Endothelial cell (in vitro differentiated cells): ENCODE data around the gene KIF16B. TPM values are rescaled to one million over a fixed set of nuclear protein-coding genes. Genes with fewer than 3 reads are reported as not detected.
"Not testable (repeated sequence)": the region's sequence is repeated elsewhere in the genome, so short reads cannot be mapped to it uniquely, and the experiment has no call there.

Experiments
- DNase-seq: peaks from one replicate; pipeline ENCODE4 v3.0.0; 2021; ENCODE audit warnings: low spot score
- H3K27ac Mint-ChIP-seq: one replicate; pipeline ENCODE4 v1.8.0; 2021; ENCODE audit warnings: mixed read lengths, inconsistent platforms; ENCODE audit not compliant: unreplicated experiment
- H3K27me3 Mint-ChIP-seq: one replicate; pipeline ENCODE4 v1.8.0; 2021; ENCODE audit warnings: mild to moderate bottlenecking, moderate library complexity, mixed read lengths, inconsistent platforms; ENCODE audit not compliant: unreplicated experiment
- H3K36me3 Mint-ChIP-seq: one replicate; pipeline ENCODE4 v1.8.0; 2021; ENCODE audit warnings: mild to moderate bottlenecking, low read depth, mixed read lengths, inconsistent platforms; ENCODE audit not compliant: unreplicated experiment
- H3K4me1 Mint-ChIP-seq: one replicate; pipeline ENCODE4 v1.8.0; 2021; ENCODE audit warnings: mild to moderate bottlenecking, mixed read lengths, inconsistent platforms; ENCODE audit not compliant: unreplicated experiment
- H3K4me3 Mint-ChIP-seq: one replicate; pipeline ENCODE4 v1.8.0; 2021; ENCODE audit warnings: mild to moderate bottlenecking, mixed read lengths, inconsistent platforms; ENCODE audit not compliant: unreplicated experiment
- H3K9me3 Mint-ChIP-seq: one replicate; pipeline ENCODE4 v1.8.0; 2021; ENCODE audit warnings: mixed read lengths, inconsistent platforms; ENCODE audit not compliant: unreplicated experiment
- total RNA-seq: library from RNA; stranded (reverse); fragmentation: NEBNext Ultra II Directional; extraction: Animal tissue kit (Norgen Biotek cat#: 25700); gene quantifications from one replicate; pipeline ENCODE4 v1.2.1, GENCODE V29; 2021; ENCODE audit not compliant: unreplicated experiment
- TF ChIP-seq, protein P1 (sequence below): fragments of 200-600 bp; sonication (generic); IDR thresholded peaks from one replicate; pipeline ENCODE4 v1.5.0; 2021; ENCODE audit warnings: antibody characterized with exemption; ENCODE audit not compliant: unreplicated experiment

The KIF16B gene
- total RNA-seq, 1 donor from 2014 or later, result 10.5 TPM

DNA sequence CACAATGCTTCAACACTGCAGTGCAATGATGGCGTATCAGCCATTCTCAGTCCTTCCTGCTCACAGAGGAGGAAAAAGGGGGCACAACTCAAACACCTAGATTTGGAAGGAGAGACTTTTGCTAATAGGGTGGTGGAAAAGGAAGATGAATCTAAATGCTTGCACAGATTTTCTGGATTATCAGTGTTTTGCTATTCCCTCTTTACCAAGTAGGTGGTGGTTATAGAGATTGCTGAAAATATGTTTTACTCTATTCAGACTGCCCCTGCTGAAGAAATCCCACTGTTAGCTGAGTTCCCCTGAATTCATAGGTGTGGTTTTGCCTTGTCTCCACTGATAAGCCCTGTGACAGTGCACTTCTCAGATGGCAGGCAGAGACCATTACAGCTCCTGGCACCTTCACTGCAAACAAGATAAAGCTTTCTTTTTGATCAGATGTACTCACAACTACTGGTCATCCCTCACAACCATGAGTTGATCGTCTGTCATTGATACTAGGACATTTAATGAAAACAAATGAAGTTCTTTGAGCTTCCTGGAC lies 311.4 kb downstream of the KIF16B start:
- Mint-ChIP-seq H3K4me1 (peaks cover 33% of the 10 kb centered on the region), H3K4me3 (no peak overlapping the region), H3K27me3 (peaks cover 13% of the 10 kb centered on the region), H3K9me3 (peaks cover 10% of the 10 kb centered on the region), H3K36me3 (peaks cover 18% of the 10 kb centered on the region), H3K27ac (no peak overlapping the region)
- no peak for DNase-seq
- TF ChIP-seq, protein P1, sequence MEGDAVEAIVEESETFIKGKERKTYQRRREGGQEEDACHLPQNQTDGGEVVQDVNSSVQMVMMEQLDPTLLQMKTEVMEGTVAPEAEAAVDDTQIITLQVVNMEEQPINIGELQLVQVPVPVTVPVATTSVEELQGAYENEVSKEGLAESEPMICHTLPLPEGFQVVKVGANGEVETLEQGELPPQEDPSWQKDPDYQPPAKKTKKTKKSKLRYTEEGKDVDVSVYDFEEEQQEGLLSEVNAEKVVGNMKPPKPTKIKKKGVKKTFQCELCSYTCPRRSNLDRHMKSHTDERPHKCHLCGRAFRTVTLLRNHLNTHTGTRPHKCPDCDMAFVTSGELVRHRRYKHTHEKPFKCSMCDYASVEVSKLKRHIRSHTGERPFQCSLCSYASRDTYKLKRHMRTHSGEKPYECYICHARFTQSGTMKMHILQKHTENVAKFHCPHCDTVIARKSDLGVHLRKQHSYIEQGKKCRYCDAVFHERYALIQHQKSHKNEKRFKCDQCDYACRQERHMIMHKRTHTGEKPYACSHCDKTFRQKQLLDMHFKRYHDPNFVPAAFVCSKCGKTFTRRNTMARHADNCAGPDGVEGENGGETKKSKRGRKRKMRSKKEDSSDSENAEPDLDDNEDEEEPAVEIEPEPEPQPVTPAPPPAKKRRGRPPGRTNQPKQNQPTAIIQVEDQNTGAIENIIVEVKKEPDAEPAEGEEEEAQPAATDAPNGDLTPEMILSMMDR, result no peak

DNA sequence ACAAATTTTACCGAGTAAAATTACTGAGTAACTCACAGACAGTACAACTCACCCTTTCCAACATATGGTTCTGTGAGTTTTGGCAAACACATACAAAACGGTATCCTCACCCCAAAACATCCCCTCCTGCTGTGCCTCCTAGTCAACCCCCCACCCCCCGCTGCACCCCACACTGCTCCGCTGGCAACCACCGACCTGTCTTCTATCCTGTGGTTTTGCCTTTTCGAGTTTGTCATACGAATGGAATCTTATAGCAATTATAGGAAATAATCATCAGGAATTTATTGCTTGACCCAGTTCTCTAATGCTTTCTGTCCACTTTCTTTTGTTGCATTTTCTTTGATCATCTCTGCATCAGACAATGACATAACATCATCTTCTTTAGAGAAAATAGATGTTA lies 312.3 kb downstream of the KIF16B start:
- Mint-ChIP-seq H3K9me3 (peaks cover 7% of the 10 kb centered on the region), H3K36me3 (peaks cover 11% of the 10 kb centered on the region), H3K4me1 (peaks cover 33% of the 10 kb centered on the region), H3K27ac (no peak overlapping the region), H3K4me3 (no peak overlapping the region), H3K27me3 (peaks cover 12% of the 10 kb centered on the region)
- TF ChIP-seq, protein P1, result no peak
- DNase-seq, result no peak

GRCh38 chr20:16260133-16260532 lies 313.1 kb downstream of the KIF16B start:
- not testable (repeated sequence) for H3K9me3 Mint-ChIP-seq, H3K4me3 Mint-ChIP-seq, H3K36me3 Mint-ChIP-seq, H3K27ac Mint-ChIP-seq, DNase-seq
- H3K4me1 Mint-ChIP-seq, result peaks cover 31% of the 10 kb centered on the region
- H3K27me3 Mint-ChIP-seq, result peaks cover 11% of the 10 kb centered on the region

DNA sequence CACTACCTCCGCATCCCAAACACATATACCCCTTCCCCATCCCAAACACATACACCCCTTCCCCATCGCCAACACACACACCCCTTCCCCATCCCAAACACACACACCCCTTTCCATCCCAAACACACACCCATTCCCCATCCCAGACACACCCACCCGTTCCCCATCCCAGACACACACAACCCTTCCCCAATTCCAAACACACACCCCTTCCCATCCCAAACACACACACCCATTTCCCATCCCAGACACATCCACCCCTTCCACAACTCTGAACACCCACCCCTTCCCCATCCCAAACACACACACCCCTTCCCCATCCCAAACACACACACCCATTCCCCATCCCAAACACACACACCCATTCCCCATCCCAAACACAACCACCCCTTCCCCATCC lies 314.5 kb downstream of the KIF16B start:
- TF ChIP-seq, protein P1, result no peak
- H3K27me3 Mint-ChIP-seq, result peaks cover 7% of the 10 kb centered on the region
- H3K4me1 Mint-ChIP-seq, result peaks cover 28% of the 10 kb centered on the region
- no peak for DNase-seq
- H3K9me3 Mint-ChIP-seq, result no peaks in the 10 kb centered on the region
- no peak overlapping the region for H3K27ac Mint-ChIP-seq
- H3K36me3 Mint-ChIP-seq, result peaks cover 5% of the 10 kb centered on the region
- no peak overlapping the region for H3K4me3 Mint-ChIP-seq

DNA sequence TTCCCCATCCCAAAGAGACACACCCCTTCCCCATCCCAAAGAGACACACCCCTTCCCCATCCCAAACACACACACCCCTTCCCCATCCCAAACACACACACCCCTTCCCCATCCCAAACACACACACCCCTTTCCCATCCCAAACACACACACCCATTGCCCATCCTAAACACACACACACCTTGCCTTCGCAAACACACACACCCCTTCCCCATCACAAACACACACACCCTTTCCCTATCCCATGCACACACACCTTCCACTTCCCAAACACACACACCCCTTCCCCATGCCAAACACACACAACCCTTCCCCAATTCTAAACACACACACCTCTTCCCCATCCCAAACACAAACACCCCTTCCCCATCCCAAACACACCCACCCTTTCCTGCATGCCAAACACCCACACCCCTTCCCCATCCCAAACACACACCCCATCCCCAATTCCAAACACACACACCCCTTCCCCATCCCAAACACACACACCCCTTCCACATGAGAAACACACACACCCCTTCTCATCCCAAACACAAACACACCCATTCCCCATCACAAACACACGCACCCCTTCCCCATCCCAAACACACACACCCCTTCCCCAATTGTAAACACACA lies 315.3 kb downstream of the KIF16B start:
- peaks cover 5% of the 10 kb centered on the region for H3K36me3 Mint-ChIP-seq
- H3K27ac Mint-ChIP-seq, result no peak overlapping the region
- TF ChIP-seq, protein P1, result no peak
- H3K4me1 Mint-ChIP-seq, result peaks cover 21% of the 10 kb centered on the region
- no peak overlapping the region for H3K4me3 Mint-ChIP-seq
- H3K27me3 Mint-ChIP-seq, result peaks cover 6% of the 10 kb centered on the region
- DNase-seq, result no peak
- no peaks in the 10 kb centered on the region for H3K9me3 Mint-ChIP-seq
